ENCODE measurements around the gene ZBTB44. TPM values are rescaled to one million over a fixed set of nuclear protein-coding genes. Genes with fewer than 3 reads are reported as not detected.
A peak's percentile ranks its signal among the peaks of the same experiment; 100 is the strongest.

Gene ZBTB44
- total and polyA plus RNA-seq, 2 donors = 12.1 to 85.6 TPM

- Histone ChIP-seq H3K27ac (ENCODE audit: low read depth) (no peak overlapping the region), H3K4me3 (ENCODE audit: low read depth, low read length) (no peak overlapping the region), H3K36me3 (ENCODE audit: insufficient read depth) (no peaks in the 10 kb centered on the region), H3K4me1 (ENCODE audit: insufficient read depth) (no peaks in the 10 kb centered on the region)
- WGBS = 84% methylated on average over 7 of the region's 7 CpGs
- DNase-seq (ENCODE audit: extremely low spot score) = no peak
Measured at GRCh38 chr11:130323452-130324450, 9.0 kb upstream of the ZBTB44 start.

- Histone ChIP-seq H3K4me1 (ENCODE audit: insufficient read depth) (no peaks in the 10 kb centered on the region), H3K36me3 (ENCODE audit: insufficient read depth) (no peaks in the 10 kb centered on the region), H3K27ac (ENCODE audit: low read depth) (no peak overlapping the region), H3K4me3 (ENCODE audit: low read depth, low read length) (no peak overlapping the region)
- DNase-seq (ENCODE audit: extremely low spot score) = no peak
- WGBS = 86% methylated on average over 5 of the region's 5 CpGs
Measured at GRCh38 chr11:130322126-130322525, 7.4 kb upstream of the ZBTB44 start.

- DNase-seq (ENCODE audit: extremely low spot score) = no peak
- Histone ChIP-seq H3K4me1 (ENCODE audit: insufficient read depth) (no peaks in the 10 kb centered on the region), H3K27ac (ENCODE audit: low read depth) (no peak overlapping the region), H3K36me3 (ENCODE audit: insufficient read depth) (no peaks in the 10 kb centered on the region), H3K4me3 (ENCODE audit: low read depth, low read length) (no peak overlapping the region)
- whole genome bisulfite sequencing = 77% methylated on average over 4 of the region's 4 CpGs
Measured at GRCh38 chr11:130318031-130318673, 3.4 kb upstream of the ZBTB44 start.

- no peaks in the 10 kb centered on the region for H3K36me3 ChIP-seq (ENCODE audit: insufficient read depth)
- H3K4me3 ChIP-seq (ENCODE audit: low read depth, low read length) = peak overlapping the region; percentile 96
- peak overlapping the region; percentile 75 for H3K27ac ChIP-seq (ENCODE audit: low read depth)
- DNase-seq (ENCODE audit: extremely low spot score) = no peak
- 38% methylated on average over 38 of the region's 38 CpGs for WGBS
- no peaks in the 10 kb centered on the region for H3K4me1 ChIP-seq (ENCODE audit: insufficient read depth)
Measured at GRCh38 chr11:130315354-130315970, 745 bp upstream of the ZBTB44 start.

GRCh38 chr11:130314184-130314749, 450 bp downstream of the ZBTB44 start:
- H3K36me3 ChIP-seq (ENCODE audit: insufficient read depth) = no peaks in the 10 kb centered on the region
- peak overlapping the region; percentile 94 for H3K27ac ChIP-seq (ENCODE audit: low read depth)
- H3K4me3 ChIP-seq (ENCODE audit: low read depth, low read length) = peak overlapping the region; percentile 96
- under 1% methylated on average over 60 of the region's 68 CpGs for WGBS
- H3K4me1 ChIP-seq (ENCODE audit: insufficient read depth) = peaks cover 2% of the 10 kb centered on the region
- DNase-seq (ENCODE audit: extremely low spot score) = no peak

GRCh38 chr11:130313383-130314183, 1.1 kb downstream of the ZBTB44 start:
- 8% methylated on average over 21 of the region's 21 CpGs for WGBS
- H3K36me3 ChIP-seq (ENCODE audit: insufficient read depth) = no peaks in the 10 kb centered on the region
- no peak for DNase-seq (ENCODE audit: extremely low spot score)
- peak overlapping the region; percentile 94 for H3K27ac ChIP-seq (ENCODE audit: low read depth)
- peaks cover 2% of the 10 kb centered on the region for H3K4me1 ChIP-seq (ENCODE audit: insufficient read depth)
- H3K4me3 ChIP-seq (ENCODE audit: low read depth, low read length) = peak overlapping the region; percentile 96

GRCh38 chr11:130312046-130312445, 2.7 kb downstream of the ZBTB44 start:
- H3K27ac ChIP-seq (ENCODE audit: low read depth) = no peak overlapping the region
- H3K4me1 ChIP-seq (ENCODE audit: insufficient read depth) = peaks cover 2% of the 10 kb centered on the region
- no peak for DNase-seq (ENCODE audit: extremely low spot score)
- H3K4me3 ChIP-seq (ENCODE audit: low read depth, low read length) = no peak overlapping the region
- H3K36me3 ChIP-seq (ENCODE audit: insufficient read depth) = no peaks in the 10 kb centered on the region

- no peak overlapping the region for H3K27ac ChIP-seq (ENCODE audit: low read depth)
- no peaks in the 10 kb centered on the region for H3K36me3 ChIP-seq (ENCODE audit: insufficient read depth)
- 77% methylated on average over 4 of the region's 4 CpGs for WGBS
- DNase-seq (ENCODE audit: extremely low spot score) = no peak
- H3K4me3 ChIP-seq (ENCODE audit: low read depth, low read length) = no peak overlapping the region
- H3K4me1 ChIP-seq (ENCODE audit: insufficient read depth) = peaks cover 2% of the 10 kb centered on the region
Measured at GRCh38 chr11:130310622-130311021, 4.1 kb downstream of the ZBTB44 start.

GRCh38 chr11:130308886-130309285, 5.8 kb downstream of the ZBTB44 start:
- no peak for DNase-seq (ENCODE audit: extremely low spot score)
- no peak overlapping the region for H3K27ac ChIP-seq (ENCODE audit: low read depth)
- 55% methylated on average over 2 of the region's 2 CpGs for WGBS
- H3K4me1 ChIP-seq (ENCODE audit: insufficient read depth) = peaks cover 2% of the 10 kb centered on the region
- no peak overlapping the region for H3K4me3 ChIP-seq (ENCODE audit: low read depth, low read length)
- H3K36me3 ChIP-seq (ENCODE audit: insufficient read depth) = no peaks in the 10 kb centered on the region

GRCh38 chr11:130308059-130308458, 6.7 kb downstream of the ZBTB44 start:
- peaks cover 2% of the 10 kb centered on the region for H3K4me1 ChIP-seq (ENCODE audit: insufficient read depth)
- H3K4me3 ChIP-seq (ENCODE audit: low read depth, low read length) = no peak overlapping the region
- WGBS = 95% methylated on average over 7 of the region's 7 CpGs
- no peak for DNase-seq (ENCODE audit: extremely low spot score)
- no peak overlapping the region for H3K27ac ChIP-seq (ENCODE audit: low read depth)
- H3K36me3 ChIP-seq (ENCODE audit: insufficient read depth) = no peaks in the 10 kb centered on the region

- DNase-seq (ENCODE audit: extremely low spot score) = no peak
- H3K36me3 ChIP-seq (ENCODE audit: insufficient read depth) = no peaks in the 10 kb centered on the region
- 90% methylated on average over 2 of the region's 2 CpGs for WGBS
- H3K27ac ChIP-seq (ENCODE audit: low read depth) = no peak overlapping the region
- peaks cover 2% of the 10 kb centered on the region for H3K4me1 ChIP-seq (ENCODE audit: insufficient read depth)
- H3K4me3 ChIP-seq (ENCODE audit: low read depth, low read length) = no peak overlapping the region
Measured at GRCh38 chr11:130304651-130305050, 10.1 kb downstream of the ZBTB44 start.

- WGBS = 62% methylated on average over 5 of the region's 5 CpGs
- no peaks in the 10 kb centered on the region for H3K36me3 ChIP-seq (ENCODE audit: insufficient read depth)
- DNase-seq (ENCODE audit: extremely low spot score) = no peak
- H3K4me3 ChIP-seq (ENCODE audit: low read depth, low read length) = no peak overlapping the region
- peaks cover 2% of the 10 kb centered on the region for H3K4me1 ChIP-seq (ENCODE audit: insufficient read depth)
- H3K27ac ChIP-seq (ENCODE audit: low read depth) = no peak overlapping the region
Measured at GRCh38 chr11:130301002-130301401, 13.7 kb downstream of the ZBTB44 start.

GRCh38 chr11:130300567-130300966, 14.2 kb downstream of the ZBTB44 start:
- no peak overlapping the region for H3K4me3 ChIP-seq (ENCODE audit: low read depth, low read length)
- H3K27ac ChIP-seq (ENCODE audit: low read depth) = no peak overlapping the region

More at GRCh38 chr11:130300567-130300966, 14.2 kb downstream of the ZBTB44 start:
- DNase-seq (ENCODE audit: extremely low spot score) = no peak
- no peaks in the 10 kb centered on the region for H3K36me3 ChIP-seq (ENCODE audit: insufficient read depth)
- WGBS = 64% methylated on average over 1 of the region's 1 CpG
- peaks cover 2% of the 10 kb centered on the region for H3K4me1 ChIP-seq (ENCODE audit: insufficient read depth)

Measured in urinary bladder (tissue), 4 donors.